ENCODE measurements around the gene FGF14.

The FGF14 gene

DNA sequence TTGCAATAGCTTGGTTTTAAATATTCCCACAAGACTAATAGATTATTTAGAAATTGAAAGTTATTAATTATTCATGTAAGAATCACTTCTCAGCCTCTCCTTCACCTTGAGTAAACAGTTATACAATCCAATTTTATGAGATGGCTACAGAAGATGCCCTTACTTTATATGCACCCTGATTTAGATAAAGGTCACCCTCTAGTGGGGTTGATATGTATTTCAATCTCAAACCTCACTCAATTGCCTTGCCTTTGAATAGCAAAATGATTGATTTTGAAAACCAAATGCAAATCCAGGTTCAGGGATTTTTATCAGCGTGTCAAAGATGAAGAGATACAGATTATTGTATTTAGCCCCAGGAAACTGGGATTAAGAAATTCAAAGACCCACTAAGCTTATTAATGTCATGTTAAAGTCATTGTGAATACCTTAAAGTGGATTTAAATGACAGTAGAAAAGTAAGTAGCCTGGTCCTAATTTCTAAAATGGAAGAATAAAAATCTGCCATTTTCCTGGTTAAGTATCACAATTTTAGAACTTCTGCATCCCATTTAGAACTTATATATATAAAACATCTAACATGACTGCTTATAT lies 644.3 kb downstream of the FGF14 start:
- no peak for DNase-seq

DNA sequence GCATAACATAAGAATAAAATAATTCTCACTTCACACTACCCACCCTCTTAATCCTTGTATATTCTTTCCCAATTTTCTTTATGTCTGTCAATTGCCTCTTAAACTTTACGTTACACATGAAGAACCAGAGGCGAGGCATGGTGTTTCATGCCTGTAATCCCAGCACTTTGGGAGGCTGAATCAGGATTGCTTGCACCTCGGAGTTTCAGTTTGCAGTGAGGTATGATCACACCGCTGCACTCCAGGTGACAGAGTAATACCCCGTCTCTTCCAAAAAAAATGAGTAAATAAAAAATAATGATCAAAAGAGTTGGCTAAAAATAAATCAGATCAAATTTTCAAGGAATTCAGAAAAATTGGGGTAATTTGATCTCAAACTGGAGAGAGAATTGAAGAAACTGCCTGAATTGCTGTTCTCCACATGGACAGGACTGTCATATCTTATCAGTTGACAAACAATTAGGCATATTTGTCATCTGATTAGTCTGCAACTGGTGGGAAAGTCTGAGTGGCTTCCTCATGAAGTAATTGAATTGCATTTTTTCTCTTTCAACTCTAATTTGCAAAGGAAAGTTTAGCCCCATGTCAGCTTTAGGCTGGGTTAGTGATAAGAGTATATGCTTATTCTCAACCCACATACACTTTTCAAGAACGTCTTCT lies 646.5 kb downstream of the FGF14 start:
- no peak for DNase-seq

- DNase-seq = no peak
Observed at GRCh38 chr13:101752432-101752831, 649.4 kb downstream of the FGF14 start.

GRCh38 chr13:101751488-101751887 lies 650.4 kb downstream of the FGF14 start:
- DNase-seq = no peak

DNA sequence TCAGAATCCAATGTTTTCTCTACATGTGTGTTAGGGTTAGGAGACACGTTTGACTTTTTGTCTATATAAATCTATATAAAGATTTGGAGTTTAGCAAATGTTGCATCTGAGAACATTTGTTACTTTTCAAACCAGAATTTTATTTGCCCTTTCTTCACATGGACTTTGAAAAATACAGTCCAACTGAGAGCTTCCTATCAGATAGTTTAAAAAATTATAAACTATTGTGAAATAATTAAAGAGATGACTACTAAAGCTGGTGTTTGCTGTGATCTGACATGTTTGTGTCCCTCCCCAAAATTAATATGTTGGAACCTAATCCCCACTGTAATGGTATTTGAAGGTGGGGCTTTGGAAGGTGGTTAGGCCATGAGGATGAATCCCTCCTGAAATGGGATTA lies 652.3 kb downstream of the FGF14 start:
- no peak for DNase-seq

DNA sequence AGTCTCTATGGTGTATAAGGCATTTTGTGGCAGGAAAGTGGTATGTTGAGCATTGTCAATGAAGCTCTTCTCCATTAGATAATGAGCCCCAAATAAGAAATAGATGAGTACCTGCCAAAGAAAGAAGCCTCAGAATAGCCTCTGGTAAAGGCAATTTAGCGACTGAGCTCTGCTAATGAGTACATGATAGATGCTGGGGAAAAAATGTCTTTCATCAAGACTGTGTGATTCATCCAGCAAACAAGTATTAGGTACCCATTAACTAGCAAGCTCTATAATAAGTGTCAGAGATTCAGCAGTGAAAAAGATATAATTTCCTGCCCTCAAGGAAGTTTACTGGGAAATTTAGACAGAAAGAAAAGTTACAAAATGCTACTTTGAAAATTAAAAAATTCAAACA lies 654.8 kb downstream of the FGF14 start:
- no peak for DNase-seq

- DNase-seq = no peak
Observed at GRCh38 chr13:101746513-101746912, 655.3 kb downstream of the FGF14 start.

DNA sequence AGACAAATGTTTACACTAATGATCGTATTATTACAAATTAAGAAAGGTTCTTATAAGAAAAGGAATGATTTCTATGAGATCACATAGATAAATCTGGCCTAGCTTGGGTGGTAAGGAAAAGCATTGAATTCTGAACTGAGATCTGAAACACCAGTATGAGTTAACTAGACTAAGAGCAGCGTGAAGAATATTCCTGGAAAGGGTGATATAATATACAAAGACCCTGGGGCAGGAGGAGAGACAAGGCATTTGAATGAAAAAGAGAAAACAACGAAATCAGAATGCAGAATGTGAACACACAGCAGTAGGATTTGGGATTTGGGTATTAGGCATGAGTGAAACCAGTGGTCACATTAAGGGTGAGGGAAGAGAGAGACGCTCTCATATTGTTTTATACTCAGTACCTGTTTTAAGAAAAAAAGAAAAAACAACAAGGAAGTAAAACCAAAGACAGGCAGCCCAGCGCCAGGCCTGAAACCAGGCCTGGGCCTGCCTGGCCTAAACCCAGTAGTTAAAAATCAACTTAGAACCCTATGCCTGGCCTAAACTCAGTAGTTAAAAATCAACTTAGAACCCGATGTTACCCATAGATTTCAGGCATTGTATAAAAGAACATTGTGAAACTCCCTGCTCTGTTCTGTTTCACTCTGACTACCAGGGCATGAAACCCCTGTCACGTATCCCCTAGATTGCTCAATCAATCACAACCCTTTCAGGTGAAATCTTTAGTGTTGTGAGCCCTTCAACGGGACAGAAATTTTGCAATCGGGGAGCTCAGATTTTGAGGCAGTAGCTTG lies 662.3 kb downstream of the FGF14 start:
- no peak for DNase-seq

DNA sequence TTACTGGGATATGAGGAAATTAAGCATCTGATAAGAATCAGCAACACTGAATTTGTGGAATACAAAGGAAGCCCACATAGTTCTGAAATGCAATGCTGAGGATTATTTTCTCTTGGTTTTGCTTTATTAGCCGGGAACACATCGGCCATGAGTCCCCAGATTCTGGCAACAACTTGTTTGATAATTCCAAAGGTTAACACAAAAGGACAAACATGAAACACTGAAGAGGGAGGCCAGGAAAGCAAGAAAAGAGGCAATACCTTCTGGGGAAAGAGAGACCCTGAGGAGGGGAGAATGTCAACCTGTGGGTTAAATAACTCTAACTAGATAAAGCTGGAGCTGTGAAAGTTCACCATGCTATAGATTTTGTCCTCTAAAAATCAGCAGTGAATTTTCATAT lies 663.5 kb downstream of the FGF14 start:
- no peak for DNase-seq

DNA sequence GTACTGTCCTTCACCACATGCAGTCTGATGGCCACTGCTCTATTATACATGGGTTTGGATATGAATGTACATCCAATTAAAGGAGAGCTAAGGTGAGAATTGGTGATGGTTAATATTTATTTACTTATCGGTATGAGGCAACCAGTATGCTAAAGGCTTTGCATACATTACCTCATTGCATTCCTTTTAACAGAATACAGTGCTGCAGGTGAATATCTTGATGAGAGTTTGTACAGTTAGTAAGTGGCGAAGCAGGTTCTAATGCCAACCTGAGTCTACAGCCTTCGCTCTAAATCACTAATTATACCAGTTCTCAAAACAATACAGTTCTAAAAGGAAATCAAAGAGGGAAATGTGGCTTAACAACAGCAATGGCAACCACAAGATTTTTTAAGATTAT lies 665.3 kb downstream of the FGF14 start:
- no peak for DNase-seq

DNA sequence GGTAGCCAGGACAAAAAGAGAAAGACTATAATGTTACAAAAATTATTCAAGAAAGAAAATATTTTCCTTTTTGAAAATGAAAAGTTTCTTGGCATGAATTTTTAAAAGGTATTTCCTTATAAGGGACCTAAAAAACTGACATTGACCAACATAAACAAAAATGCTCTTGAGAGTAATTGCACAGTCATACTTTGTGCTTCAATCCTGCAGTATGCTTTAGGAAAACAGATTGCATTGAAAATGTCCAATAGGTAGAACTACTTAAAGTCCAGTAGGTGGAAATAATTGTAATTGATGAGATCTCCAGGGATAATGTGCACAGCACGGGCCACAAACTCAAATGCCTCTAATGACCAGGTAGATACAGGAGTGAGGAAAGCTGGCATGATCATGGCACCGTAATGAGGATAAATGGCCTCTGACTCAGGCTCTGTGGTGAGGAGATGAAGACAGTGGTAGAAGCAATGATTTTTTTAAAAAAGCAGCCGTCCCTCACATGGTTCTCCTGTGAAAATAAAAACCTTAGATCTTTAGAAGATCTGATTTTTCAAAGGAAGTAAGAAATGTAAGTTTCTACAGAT lies 671.3 kb downstream of the FGF14 start:
- DNase-seq = no peak

GRCh38 chr13:101728615-101729014 lies 673.2 kb downstream of the FGF14 start:
- DNase-seq = no peak

- no peak for DNase-seq
Observed at GRCh38 chr13:101728021-101728420, 673.8 kb downstream of the FGF14 start.

- no peak for DNase-seq
Observed at GRCh38 chr13:101727118-101727517, 674.7 kb downstream of the FGF14 start.

DNA sequence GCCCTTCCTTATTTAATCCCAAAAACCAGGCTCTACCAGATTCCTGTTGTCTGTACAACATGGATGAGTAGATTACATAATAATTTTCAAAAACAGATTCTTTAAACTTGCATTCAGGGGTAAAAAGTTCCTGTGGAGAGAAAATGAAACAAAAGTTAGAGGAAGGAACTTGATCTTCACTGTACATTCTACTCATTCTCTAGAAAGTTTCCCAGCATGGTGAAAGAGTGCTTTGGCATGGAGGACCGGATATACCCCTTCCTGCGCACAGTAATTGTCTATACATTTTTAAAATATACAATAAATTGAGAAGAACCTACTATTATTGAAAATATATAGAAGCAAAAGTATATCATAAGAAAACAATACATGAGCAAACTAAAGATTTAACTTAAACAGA lies 675.2 kb downstream of the FGF14 start:
- no peak for DNase-seq

DNA sequence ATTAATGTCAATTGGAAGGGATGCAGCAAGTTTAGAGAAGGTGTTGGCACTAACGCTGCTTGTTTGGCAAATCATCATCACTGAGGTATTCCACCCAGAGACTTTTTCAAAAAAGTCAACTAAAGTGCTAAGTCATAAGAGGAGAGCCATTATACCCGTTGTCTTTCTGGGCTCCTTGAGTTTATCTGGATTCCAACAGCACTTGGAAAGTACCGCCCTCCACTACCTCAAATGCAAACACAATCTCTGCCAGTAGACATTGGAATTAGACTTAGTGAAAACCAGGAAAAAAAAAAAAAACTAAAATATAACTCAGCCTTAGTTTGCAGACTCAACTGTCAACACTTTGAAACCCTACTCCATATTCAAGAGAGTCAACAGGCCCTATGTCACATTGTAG lies 683.4 kb downstream of the FGF14 start:
- DNase-seq = no peak

- DNase-seq = no peak
Observed at GRCh38 chr13:101717353-101717752, 684.5 kb downstream of the FGF14 start.

- no peak for DNase-seq
Observed at GRCh38 chr13:101714195-101714594, 687.7 kb downstream of the FGF14 start.

- DNase-seq = no peak
Observed at GRCh38 chr13:101712026-101712348, 689.9 kb downstream of the FGF14 start.

GRCh38 chr13:101711307-101712025 lies 690.4 kb downstream of the FGF14 start:
- no peak for DNase-seq

DNA sequence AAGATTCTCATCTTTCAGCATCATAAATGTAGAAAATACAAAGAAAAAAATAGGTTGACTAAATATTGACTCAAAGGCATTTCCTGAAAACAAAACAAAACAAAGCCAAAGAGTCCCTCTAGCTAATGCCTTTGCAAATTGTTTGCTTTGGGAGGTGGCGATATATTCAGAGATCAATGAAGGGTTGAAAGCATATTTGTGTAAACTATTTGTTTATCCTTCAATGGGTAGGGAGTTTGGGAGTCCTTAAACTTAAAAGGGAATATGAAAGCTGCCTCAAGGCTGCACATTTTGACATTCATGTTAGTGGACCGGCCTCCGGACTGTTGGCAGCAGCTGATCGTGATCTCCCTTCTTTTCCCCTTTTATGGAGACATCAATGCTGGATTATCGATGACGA lies 691.9 kb downstream of the FGF14 start:
- DNase-seq = no peak

GRCh38 chr13:101708115-101708514 lies 693.7 kb downstream of the FGF14 start:
- DNase-seq = no peak

GRCh38 chr13:101707659-101708058 lies 694.2 kb downstream of the FGF14 start:
- DNase-seq = no peak

Data from activated naive CD4-positive, alpha-beta T cell (primary cell).